Endothelial cell of umbilical vein (primary cell): ENCODE results near the gene MYLK. TPM values are rescaled to one million over a fixed set of nuclear protein-coding genes. Genes with fewer than 3 reads are reported as not detected.

ENCODE experiments used
- BruUV-seq: library from RNA; stranded (reverse); fragments of 400-500 nt; replicated peaks from 2 replicates; lab custom pipeline; 2021; lab: Mats Ljungman, UMichigan
- CTCF ChIA-PET: fragments of 300-600, 350-600 bp; sonication (Branson Sonifier 250); formaldehyde crosslinking; loops from one replicate; lab custom pipeline; 2021; ENCODE audit warnings: antibody characterized with exemption, inconsistent platforms; lab: Charles Lee
- POLR2A ChIA-PET: fragments of 300-600, 350-600 bp; sonication (Branson Sonifier 250); formaldehyde crosslinking; loops from one replicate; lab custom pipeline; 2021; ENCODE audit warnings: antibody characterized with exemption, inconsistent platforms; lab: Charles Lee
- DNase-seq: peaks from one replicate; pipeline ENCODE4 v3.0.0-alpha.2; 2011; ENCODE audit warnings: low read depth, low spot score
- FAIRE-seq: peaks from 2 replicates; lab custom pipeline; 2011; peaks lifted over from hg19 to GRCh38; lab: Jason Lieb, UNC
- H2AFZ ChIP-seq: 2 replicates; pipeline ENCODE4 v1.6.0; 2012; ENCODE audit warnings: low read depth, low read length, control low read depth, inconsistent platforms
- H3K27ac ChIP-seq: 2 replicates; pipeline ENCODE4 v1.5.1; 2011; ENCODE audit warnings: low read depth, mild to moderate bottlenecking, control low read depth, low read length, moderate library complexity; ENCODE audit not compliant: insufficient read depth
- H3K27me3 ChIP-seq, 2 experiments: 2 replicates each; pipeline versions ENCODE4 v1.6.0 to v1.6.1; 2011; ENCODE audit warnings: low read length in 2 of 2, mixed read lengths in 1 of 2; ENCODE audit not compliant: control insufficient read depth in 2 of 2, insufficient read depth in 2 of 2
- H3K36me3 ChIP-seq, 2 experiments: 2 replicates in 1 of 2; 3 replicates in 1 of 2; pipeline ENCODE4 v1.5.1; 2011; ENCODE audit warnings: low read length in 2 of 2, mild to moderate bottlenecking in 1 of 2, moderate library complexity in 1 of 2; ENCODE audit not compliant: control insufficient read depth in 2 of 2, insufficient read depth in 2 of 2; ENCODE audit errors: extremely low read depth in 1 of 2
- H3K4me1 ChIP-seq: 3 replicates; pipeline ENCODE4 v1.5.1; 2011; ENCODE audit warnings: mild to moderate bottlenecking, low read length; ENCODE audit not compliant: control insufficient read depth, insufficient read depth; ENCODE audit errors: extremely low read depth
- H3K4me2 ChIP-seq: 2 replicates; pipeline ENCODE4 v1.6.1; 2011; ENCODE audit warnings: low read length, control low read depth, mixed read lengths; ENCODE audit not compliant: insufficient read depth
- H3K4me3 ChIP-seq, 3 experiments: fragments of 200-600 bp in 1 of 3; sonication (generic), shearing (Covaris generic) in 1 of 3; replicated peaks in 1 of 3; 2 replicates each; pipeline ENCODE4 v1.5.1; 2011 to 2016; ENCODE audit warnings: control low read depth in 3 of 3, low read length in 3 of 3, mild to moderate bottlenecking in 2 of 3, inconsistent platforms in 1 of 3, low read depth in 1 of 3, moderate library complexity in 1 of 3; ENCODE audit not compliant: insufficient read depth in 1 of 3
- H3K79me2 ChIP-seq: 2 replicates; pipeline ENCODE4 v1.6.0; 2012; ENCODE audit warnings: low read length, inconsistent platforms; ENCODE audit not compliant: control insufficient read depth, insufficient read depth
- H3K9ac ChIP-seq: replicated peaks from 2 replicates; pipeline ENCODE3; 2011; ENCODE audit warnings: low read length, control low read depth; ENCODE audit not compliant: insufficient read depth; ENCODE audit errors: extremely low read depth
- H3K9me1 ChIP-seq: replicated peaks from 3 replicates; pipeline ENCODE4 v1.6.0; 2011; ENCODE audit warnings: mild to moderate bottlenecking, low read length; ENCODE audit not compliant: control insufficient read depth, insufficient read depth; ENCODE audit errors: extremely low read depth
- H3K9me3 ChIP-seq: replicated peaks from 2 replicates; pipeline ENCODE4 v1.5.1; 2012; ENCODE audit warnings: low read length, inconsistent platforms; ENCODE audit not compliant: control insufficient read depth, insufficient read depth
- H4K20me1 ChIP-seq: replicated peaks from 2 replicates; pipeline ENCODE3; 2011; ENCODE audit warnings: mild to moderate bottlenecking, low read length; ENCODE audit not compliant: control insufficient read depth, insufficient read depth; ENCODE audit errors: extremely low read depth
- FOS ChIP-seq: IDR thresholded peaks from 2 replicates; pipeline ENCODE4 v1.6.1; 2011; ENCODE audit warnings: mild to moderate bottlenecking, low read length, moderate library complexity, borderline replicate concordance; ENCODE audit not compliant: insufficient read depth
- GATA2 ChIP-seq: IDR thresholded peaks from 2 replicates; pipeline ENCODE4 v1.7.0; 2011; ENCODE audit warnings: low read depth, mild to moderate bottlenecking, moderate library complexity, mixed read lengths, low read length; ENCODE audit not compliant: insufficient read length, insufficient read depth
- JUN ChIP-seq: IDR thresholded peaks from 2 replicates; pipeline ENCODE4 v1.6.1; 2011; ENCODE audit warnings: borderline replicate concordance, low read depth; ENCODE audit not compliant: insufficient read length, insufficient read depth
- MYC ChIP-seq: IDR thresholded peaks from one replicate; pipeline ENCODE4 v1.6.1; 2011; ENCODE audit warnings: mild to moderate bottlenecking, low read depth, low read length
- POLR2A ChIP-seq: IDR thresholded peaks from 2 replicates; pipeline ENCODE4 v1.6.1; 2012; ENCODE audit warnings: low read depth, mild to moderate bottlenecking, control low read depth, low read length
- POLR2AphosphoS5 ChIP-seq: IDR thresholded peaks from 2 replicates; pipeline ENCODE4 v1.6.1; 2012; ENCODE audit warnings: low read depth, mild to moderate bottlenecking, control low read depth, low read length, moderate library complexity; ENCODE audit not compliant: insufficient read depth
- dilution Hi-C: fragments of 300-500 bp; cut with MboI; formaldehyde crosslinking; loops from one replicate; pipeline ENCODE4 v1.15.0; 2019; ENCODE audit warnings: low sequenced_read_pairs; ENCODE audit not compliant: extremely low pct_ligation_motif_present
- intact Hi-C: fragments of 100-400 bp; cut with micrococcal nuclease; formaldehyde crosslinking; loops from one replicate; pipeline ENCODE4 v1.10.0; 2022
- polyA plus RNA-seq, 4 experiments: library from polyadenylated mRNA; depleted of rRNA in 3 of 4; stranded (reverse) in 3 of 4; unstranded in 1 of 4; fragments of >200 nt; gene quantifications; 2 replicates each; pipeline versions ENCODE4 v1.2.1 to v1.2.3, GENCODE V29; 2011 to 2012; ENCODE audit warnings: missing spikeins in 1 of 4
- total RNA-seq: library from RNA; stranded (reverse); gene quantifications from 2 replicates; pipeline ENCODE4 v1.2.3, GENCODE V29; 2021
- TF ChIP-seq, protein P1 (sequence below): IDR thresholded peaks from 2 replicates; pipeline ENCODE4 v1.6.1; 2011; ENCODE audit not compliant: insufficient read depth, insufficient read length

Gene MYLK
- total and polyA plus RNA-seq, 2 donors (not counting 3 experiments of a cell fraction or from before 2014, with no cell fraction given), result 10.0 to 22.2 TPM

DNA sequence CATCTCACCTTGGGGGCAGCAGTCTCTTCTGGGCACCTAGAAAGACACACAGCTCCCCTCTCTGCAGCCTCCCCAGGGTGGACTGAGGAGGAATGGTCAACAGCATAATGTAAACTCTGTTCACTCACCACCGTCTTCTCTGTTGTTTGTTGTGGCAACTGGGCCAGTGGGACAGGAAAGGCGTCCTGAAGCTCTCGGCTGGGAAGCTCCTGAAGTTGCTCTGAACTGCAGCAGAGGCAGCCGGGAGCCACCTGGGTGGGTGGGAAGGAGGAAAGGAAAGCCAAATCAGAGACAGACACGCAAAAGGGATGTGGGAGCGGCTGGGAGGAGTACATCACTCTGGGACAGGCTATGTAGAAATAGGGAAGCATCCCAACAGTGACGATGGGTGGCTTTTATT lies 52.7 kb downstream of the MYLK start:
- no peaks in the 10 kb centered on the region for H3K9me3 ChIP-seq
- intact Hi-C loops (no loop called here), dilution Hi-C loops (no loop called here)
- no TSS peak for BruUV-seq
- no peak overlapping the region for H3K27ac ChIP-seq
- ChIA-PET POLR2A (no interaction called here), CTCF (interaction anchor here (0.9 to 1.1 kb wide), 2 partner anchors 32 to 86 kb away, joined by 3 read pairs; no protein-coding TSS in a partner anchor)
- no peaks in the 10 kb centered on the region for H3K27me3 ChIP-seq
- no peak overlapping the region for H3K4me2 ChIP-seq
- no peak for FAIRE-seq
- no peaks in the 10 kb centered on the region for H3K9me1 ChIP-seq
- no peak overlapping the region for H2AFZ ChIP-seq
- TF ChIP-seq, protein P1, sequence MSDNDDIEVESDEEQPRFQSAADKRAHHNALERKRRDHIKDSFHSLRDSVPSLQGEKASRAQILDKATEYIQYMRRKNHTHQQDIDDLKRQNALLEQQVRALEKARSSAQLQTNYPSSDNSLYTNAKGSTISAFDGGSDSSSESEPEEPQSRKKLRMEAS, result no peak
- TF ChIP-seq JUN, result no peak
- TF ChIP-seq POLR2AphosphoS5, result no peak
- no peak for TF ChIP-seq FOS
- no peak overlapping the region for H3K9ac ChIP-seq
- H3K36me3 ChIP-seq, result no peaks in the 10 kb centered on the region
- H3K4me3 ChIP-seq, result no peak overlapping the region
- H4K20me1 ChIP-seq, result no peaks in the 10 kb centered on the region
- no peaks in the 10 kb centered on the region for H3K79me2 ChIP-seq
- peaks cover 9% of the 10 kb centered on the region for H3K4me1 ChIP-seq
- DNase-seq, result no peak

DNA sequence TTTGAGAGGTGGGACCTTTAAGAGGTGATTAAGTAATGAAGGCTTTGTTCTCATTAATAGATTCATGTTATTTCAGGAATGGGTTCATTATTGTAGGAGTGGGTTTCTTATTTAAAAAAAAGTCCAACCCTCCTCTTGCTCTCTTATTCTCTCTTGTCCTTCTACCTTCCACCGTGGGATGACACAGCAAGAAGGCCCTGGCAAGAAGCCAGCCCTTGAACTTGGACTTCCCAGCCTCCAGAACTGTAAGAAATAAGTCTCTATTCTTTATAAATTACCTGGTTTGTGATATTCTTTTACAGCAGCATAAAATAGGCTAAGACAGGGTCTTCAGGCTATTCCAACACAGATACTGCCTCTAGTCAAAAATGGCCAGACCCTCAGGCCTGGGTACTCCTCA lies 62.2 kb downstream of the MYLK start:
- dilution Hi-C loops, result no loop called here
- CTCF ChIA-PET, result no interaction called here
- no peak for TF ChIP-seq POLR2A
- TF ChIP-seq FOS, result no peak
- no peak for TF ChIP-seq POLR2AphosphoS5
- no peak for TF ChIP-seq GATA2
- no peak for TF ChIP-seq MYC
- FAIRE-seq (no peak), DNase-seq (no peak)
- Histone ChIP-seq H3K27me3 (no peaks in the 10 kb centered on the region), H3K79me2 (no peaks in the 10 kb centered on the region), H3K36me3 (no peaks in the 10 kb centered on the region), H2AFZ (no peak overlapping the region), H3K9ac (no peak overlapping the region), H3K9me3 (no peaks in the 10 kb centered on the region), H3K9me1 (no peaks in the 10 kb centered on the region), H3K4me1 (peaks cover 9% of the 10 kb centered on the region), H3K27ac (no peak overlapping the region), H3K4me2 (no peak overlapping the region), H4K20me1 (no peaks in the 10 kb centered on the region), H3K4me3 (no peak overlapping the region)
- intact Hi-C loops, result no loop called here
- no TSS peak for BruUV-seq
- POLR2A ChIA-PET, result no interaction called here
